Epithelial cell of prostate (primary cell): ENCODE results near the gene OFD1.

Experiments used
- DNase-seq: peaks from one replicate; pipeline ENCODE4 v3.0.0-alpha.2; 2011; ENCODE audit warnings: low read depth, low spot score
- H3K27ac ChIP-seq: fragments of 450-650 bp; 2 replicates; pipeline ENCODE4 v1.5.1; 2017; ENCODE audit warnings: mild to moderate bottlenecking

The OFD1 gene

GRCh38 chrX:13786048-13786447 is 51.5 kb downstream of the OFD1 start:
- DNase-seq: no peak
- H3K27ac ChIP-seq: no peak overlapping the region

DNA sequence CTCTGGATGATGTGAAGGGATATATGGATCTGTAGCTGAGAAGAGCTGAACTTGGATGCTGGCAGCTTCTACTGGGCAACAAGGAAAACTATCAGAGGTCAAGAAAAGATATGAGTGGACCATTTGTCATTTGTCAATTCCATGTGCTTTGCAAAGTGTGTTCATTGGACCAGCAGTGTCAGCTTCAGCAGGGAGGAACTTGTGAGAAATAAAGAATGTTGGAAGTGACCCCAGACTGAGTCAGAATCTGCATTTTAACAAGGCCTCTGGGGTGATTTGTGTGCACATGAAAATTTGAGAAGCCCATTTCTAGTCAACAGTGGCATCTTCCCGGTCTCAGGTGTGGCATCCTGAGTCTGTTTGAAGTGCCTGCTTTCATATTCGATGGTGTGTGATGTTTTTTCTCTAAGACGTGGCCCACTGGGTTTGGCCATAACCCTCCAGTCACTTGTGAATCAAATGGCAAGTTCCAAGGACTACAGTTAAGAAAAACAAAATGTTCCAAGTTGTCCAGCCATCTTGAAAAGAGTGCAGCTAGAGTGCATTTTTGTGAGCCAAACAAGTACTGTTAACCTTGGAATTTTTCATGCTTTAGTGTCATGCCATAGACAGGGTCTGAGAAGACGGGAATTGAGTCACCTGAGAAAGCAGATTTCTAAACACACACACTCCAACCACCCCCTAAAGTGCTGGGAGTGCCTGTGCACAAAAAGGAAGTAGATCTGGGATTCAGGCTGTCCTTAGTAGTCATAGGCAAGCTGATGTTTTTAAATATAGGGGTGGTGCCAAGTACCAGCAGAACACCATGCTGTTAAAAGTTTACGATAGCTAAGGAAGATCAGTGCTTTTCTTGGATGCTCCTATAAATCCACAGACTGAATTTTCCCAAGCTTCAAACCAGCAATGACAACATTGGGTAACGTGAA is 55.9 kb downstream of the OFD1 start:
- no peak overlapping the region for H3K27ac ChIP-seq
- DNase-seq: no peak

- H3K27ac ChIP-seq: no peak overlapping the region
- no peak for DNase-seq
Measured at GRCh38 chrX:13791145-13791544, 56.6 kb downstream of the OFD1 start.

GRCh38 chrX:13791559-13791958 is 57.0 kb downstream of the OFD1 start:
- no peak for DNase-seq
- H3K27ac ChIP-seq: no peak overlapping the region

GRCh38 chrX:13793897-13794296 is 59.3 kb downstream of the OFD1 start:
- no peak overlapping the region for H3K27ac ChIP-seq
- no peak for DNase-seq

GRCh38 chrX:13794417-13794816 is 59.9 kb downstream of the OFD1 start:
- H3K27ac ChIP-seq: no peak overlapping the region
- no peak for DNase-seq

- H3K27ac ChIP-seq: no peak overlapping the region
- DNase-seq: no peak
Measured at GRCh38 chrX:13797512-13797911, 63.0 kb downstream of the OFD1 start.

DNA sequence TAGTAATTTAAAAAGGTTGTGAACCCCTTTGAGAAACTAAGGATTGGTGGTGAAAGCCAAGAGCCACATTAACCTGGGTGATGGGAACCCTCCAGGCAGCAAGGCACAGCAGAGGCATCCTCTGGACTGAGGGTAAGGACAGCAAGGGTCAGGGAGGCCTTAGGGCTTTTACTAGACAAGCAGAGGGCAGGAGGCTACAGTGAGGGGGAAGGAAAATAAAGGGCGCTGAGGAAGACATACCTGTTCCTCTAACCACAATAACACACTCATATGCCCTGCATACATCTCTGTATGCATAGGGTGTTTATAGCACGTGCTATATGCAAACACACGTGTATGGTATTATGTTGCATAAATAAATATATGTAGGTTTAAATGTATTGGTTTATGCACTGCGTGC is 63.6 kb downstream of the OFD1 start:
- no peak for DNase-seq

DNA sequence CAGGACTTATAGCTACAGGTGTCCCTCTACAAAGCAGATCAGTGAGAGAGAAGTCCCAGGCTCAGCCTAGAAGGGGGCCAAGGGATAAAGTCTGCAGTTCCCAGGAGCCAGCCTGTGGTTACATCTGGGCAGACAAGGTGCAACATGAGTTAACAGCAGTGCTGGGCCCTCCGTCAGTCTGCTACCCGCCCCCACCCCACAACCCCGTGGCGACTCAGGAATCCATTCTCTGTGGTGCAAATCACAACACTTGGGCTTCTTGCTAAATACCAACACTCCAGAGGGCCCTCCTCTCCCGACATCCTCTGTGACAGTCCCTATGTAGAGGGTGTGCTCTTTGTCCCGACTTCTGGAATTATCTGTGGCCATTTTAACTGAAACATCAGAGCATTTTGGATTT is 68.6 kb downstream of the OFD1 start:
- H3K27ac ChIP-seq: no peak overlapping the region
- no peak for DNase-seq

More for the DNA sequence above, 63.6 kb downstream of the OFD1 start:
- no peak overlapping the region for H3K27ac ChIP-seq

DNA sequence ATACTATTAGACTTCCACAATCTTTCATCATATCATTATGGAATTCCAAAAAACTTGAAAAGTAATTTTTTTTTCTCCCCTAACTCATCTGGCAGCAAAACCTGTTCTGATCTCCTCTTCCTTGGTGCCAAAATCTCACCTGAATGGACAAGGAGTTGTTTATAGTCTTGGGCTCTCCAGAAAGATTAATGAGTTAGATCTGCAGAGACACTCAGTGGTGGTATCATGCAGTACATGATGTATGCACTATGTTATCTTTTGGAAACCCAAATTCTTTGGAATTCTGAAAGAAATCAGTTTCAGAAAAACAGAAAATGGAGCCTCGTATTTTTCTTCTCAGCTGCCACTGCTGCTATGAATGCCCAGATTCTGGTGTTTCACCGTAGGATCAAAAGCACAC is 70.7 kb downstream of the OFD1 start:
- DNase-seq: no peak
- H3K27ac ChIP-seq: no peak overlapping the region

DNA sequence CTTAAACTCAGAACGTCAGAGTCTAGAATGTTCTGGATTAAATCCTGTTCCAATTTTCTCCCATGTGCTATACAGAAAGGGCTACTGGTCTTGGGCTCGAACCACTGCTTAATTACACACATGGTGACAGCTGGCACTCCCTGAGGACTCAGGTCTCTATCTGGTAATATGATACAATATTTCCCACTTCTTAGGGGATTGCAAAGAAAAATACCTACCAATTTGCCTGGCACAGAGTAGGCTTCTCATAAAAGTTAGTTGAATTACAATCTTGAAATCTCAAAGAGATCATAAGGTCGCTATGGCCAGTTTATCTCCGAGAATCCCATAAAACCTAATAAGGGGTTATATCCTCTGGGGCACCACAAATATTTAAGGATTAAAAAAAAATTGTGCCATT is 73.7 kb downstream of the OFD1 start:
- H3K27ac ChIP-seq: no peak overlapping the region
- DNase-seq: no peak

GRCh38 chrX:13808865-13809264 is 74.3 kb downstream of the OFD1 start:
- DNase-seq: no peak
- no peak overlapping the region for H3K27ac ChIP-seq

DNA sequence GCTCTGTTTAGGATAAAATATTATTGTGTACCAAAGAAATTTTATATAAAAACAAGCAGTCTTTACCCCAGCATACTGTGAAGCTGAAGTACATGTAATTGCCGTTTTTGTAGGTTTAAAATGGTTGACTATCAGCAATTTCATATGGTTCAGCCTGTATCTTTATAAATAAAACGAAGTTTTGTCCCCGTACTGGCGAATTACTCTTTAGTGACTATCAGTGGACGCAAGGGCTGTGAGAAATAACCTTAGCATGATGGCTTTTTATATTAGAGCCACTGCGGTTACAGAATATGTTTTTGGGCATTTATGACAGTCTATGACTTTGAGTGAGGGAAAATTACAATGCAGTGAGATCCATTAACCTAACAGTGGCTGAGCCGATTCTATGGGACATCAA is 81.1 kb downstream of the OFD1 start:
- no peak overlapping the region for H3K27ac ChIP-seq
- DNase-seq: no peak

DNA sequence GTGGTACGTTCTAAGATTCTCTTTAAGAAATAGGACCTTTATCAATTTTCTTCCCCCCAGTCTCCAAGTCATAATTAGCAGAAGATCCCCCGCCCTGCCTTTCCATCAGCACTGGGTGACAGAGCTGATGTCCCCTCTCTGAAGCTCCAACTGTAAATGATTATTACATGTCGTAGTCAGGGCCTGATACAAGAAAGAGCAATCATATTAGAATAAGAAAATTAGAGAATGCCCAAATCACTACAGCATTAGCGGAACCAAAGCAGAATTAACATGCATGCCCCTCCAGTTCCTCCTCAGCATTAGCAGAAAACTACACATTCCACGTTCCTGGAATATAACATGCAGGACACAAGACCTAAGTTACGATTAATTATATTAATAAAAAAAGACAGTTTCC is 81.6 kb downstream of the OFD1 start:
- no peak for DNase-seq
- no peak overlapping the region for H3K27ac ChIP-seq

DNA sequence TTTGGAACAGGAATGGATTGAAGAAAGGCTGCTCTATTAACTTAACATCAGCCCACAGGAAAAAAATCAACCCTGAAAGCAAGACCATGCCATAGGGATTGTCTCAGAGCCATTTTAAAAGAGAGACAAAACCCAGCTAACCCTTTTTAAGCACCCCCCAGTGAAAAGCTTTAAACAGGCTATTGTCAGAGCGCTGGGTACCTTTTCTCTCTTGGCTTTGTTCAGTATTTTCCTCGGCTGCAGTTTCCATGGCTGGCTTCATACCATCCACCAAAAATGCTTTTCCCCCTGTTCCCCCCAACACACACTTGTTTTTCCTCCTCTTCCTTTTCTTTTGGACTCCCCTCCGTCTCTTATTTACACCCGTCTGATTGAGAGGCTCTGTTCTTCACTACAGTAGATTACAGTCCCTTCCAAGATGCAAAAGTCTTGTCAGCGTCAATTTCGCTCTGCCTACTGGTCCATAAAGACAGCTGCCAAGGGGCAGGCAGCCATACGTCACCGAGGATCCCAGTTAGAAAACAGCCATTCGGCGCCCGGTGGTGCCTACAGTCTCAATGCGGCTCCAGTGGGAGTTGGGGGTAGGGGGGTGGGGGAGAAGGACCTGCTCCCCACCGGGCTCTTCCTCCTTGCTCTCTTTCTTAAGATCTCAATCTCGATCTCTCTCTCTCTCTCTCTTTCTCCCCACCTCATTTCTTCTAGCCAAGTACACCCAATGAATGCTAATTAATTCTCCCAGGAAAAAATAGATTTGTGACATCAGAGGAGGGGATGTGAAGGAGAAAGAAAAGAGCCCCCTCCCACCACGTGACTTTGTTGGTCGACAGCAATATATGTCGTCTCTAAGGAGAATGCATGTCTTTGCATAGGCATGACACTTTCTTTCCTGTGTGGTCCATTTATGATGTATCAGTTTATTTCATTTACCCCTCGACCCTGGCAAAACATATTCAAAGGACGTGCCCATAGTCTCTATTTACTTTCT is 82.4 kb downstream of the OFD1 start, which contains the start of gene GPM6B:
Gene GPM6B (minus strand): TSS at position 451 of the 985 bp plus-strand sequence. CDS start 189 bp downstream, at position 262.
- no peak for DNase-seq
- H3K27ac ChIP-seq: no peak within 1 kb of the TSS
